Right atrium auricular region (tissue), 2 donors: ENCODE measurements around the gene ZDHHC19. TPM values are rescaled to one million over a fixed set of nuclear protein-coding genes. Genes with fewer than 3 reads are reported as not detected.

Source experiments
- DNase-seq: peaks from one replicate; pipeline ENCODE4 v3.0.0-alpha.2; 2019; ENCODE audit warnings: low spot score
- H3K27ac ChIP-seq, 2 donors: fragments of 200-600 bp; sonication (generic); 1 replicate in 1 of 2; 2 replicates in 1 of 2; pipeline ENCODE4 v1.5.1; 2016 to 2019
- H3K27me3 ChIP-seq, 2 donors: fragments of 200-600 bp; sonication (generic); one replicate each; pipeline versions ENCODE4 v1.5.1 to v1.6.0; 2017 to 2019
- H3K36me3 ChIP-seq: fragments of 200-600 bp; sonication (generic); one replicate; pipeline ENCODE4 v1.5.1; 2016
- H3K4me1 ChIP-seq, 2 donors: fragments of 200-600 bp; sonication (generic); one replicate each; pipeline versions ENCODE4 v1.5.1 to v1.6.0; 2017 to 2019
- H3K4me3 ChIP-seq, 2 donors: fragments of 200-600 bp; sonication (generic); 1 replicate in 1 of 2; 2 replicates in 1 of 2; pipeline ENCODE4 v1.5.1; 2017 to 2019; ENCODE audit warnings: mild to moderate bottlenecking in 1 of 2, moderate library complexity in 1 of 2
- H3K9me3 ChIP-seq, 2 donors: fragments of 200-600 bp; sonication (generic); one replicate each; pipeline ENCODE4 v1.5.1; 2019
- total RNA-seq, 2 donors: library from RNA; depleted of rRNA; stranded (reverse); fragments of >200 nt; gene quantifications; one replicate each; pipeline ENCODE4 v1.1.0, GENCODE V29; 2016
- TF ChIP-seq, protein P1 (sequence below), 2 donors: fragments of 200-600 bp; sonication (generic); IDR thresholded peaks; one replicate each; pipeline ENCODE4 v1.5.1; 2019; ENCODE audit warnings: antibody characterized with exemption in 2 of 2

Gene ZDHHC19
- total RNA-seq, 2 donors from 2014 or later, result not detected

DNA sequence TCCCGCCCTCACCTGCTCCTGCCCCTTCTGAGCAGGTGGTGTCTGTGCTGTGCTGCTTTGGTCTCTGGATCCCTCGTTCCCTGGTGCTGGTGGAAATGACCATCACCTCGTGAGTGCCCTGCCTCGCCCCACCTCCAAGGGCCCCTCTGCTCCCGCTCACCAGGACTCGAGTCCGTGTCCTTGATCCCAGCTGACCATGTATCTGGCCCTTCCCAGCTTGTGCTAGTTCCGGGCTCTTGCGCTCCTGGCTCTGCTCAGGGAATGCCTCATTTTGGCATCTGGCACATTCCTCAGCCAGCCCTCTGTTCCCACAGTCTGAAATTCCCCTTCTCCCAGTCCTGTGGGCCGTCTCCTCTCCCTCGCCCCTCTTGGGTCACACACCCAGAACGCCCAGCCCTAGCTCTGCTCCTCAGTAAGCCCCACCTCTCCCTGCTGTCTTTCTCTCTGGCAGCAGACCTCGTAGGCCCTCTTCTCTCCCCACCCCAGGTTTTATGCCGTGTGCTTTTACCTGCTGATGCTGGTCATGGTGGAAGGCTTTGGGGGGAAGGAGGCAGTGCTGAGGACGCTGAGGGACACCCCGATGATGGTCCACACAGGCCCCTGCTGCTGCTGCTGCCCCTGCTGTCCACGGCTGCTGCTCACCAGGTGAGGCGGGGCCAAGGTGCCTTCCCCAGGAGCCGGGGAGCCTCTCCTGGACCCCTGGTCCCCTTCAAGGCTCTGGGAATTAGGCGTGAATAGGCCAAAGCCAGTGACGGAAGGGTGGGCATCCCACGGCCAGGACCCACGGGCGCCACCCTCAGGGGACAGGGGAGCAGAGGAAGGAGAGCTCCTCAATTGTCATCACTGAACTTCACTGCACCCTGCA, 16.7 kb upstream of the ZDHHC19 start:
- no peak overlapping the region for H3K27ac ChIP-seq
- TF ChIP-seq, protein P1, sequence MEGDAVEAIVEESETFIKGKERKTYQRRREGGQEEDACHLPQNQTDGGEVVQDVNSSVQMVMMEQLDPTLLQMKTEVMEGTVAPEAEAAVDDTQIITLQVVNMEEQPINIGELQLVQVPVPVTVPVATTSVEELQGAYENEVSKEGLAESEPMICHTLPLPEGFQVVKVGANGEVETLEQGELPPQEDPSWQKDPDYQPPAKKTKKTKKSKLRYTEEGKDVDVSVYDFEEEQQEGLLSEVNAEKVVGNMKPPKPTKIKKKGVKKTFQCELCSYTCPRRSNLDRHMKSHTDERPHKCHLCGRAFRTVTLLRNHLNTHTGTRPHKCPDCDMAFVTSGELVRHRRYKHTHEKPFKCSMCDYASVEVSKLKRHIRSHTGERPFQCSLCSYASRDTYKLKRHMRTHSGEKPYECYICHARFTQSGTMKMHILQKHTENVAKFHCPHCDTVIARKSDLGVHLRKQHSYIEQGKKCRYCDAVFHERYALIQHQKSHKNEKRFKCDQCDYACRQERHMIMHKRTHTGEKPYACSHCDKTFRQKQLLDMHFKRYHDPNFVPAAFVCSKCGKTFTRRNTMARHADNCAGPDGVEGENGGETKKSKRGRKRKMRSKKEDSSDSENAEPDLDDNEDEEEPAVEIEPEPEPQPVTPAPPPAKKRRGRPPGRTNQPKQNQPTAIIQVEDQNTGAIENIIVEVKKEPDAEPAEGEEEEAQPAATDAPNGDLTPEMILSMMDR (IDR thresholded peaks at IDR 0.05), result no peak
- H3K9me3 ChIP-seq, result no peaks in the 10 kb centered on the region
- H3K4me3 ChIP-seq, result no peak overlapping the region
- no peak for DNase-seq
- H3K36me3 ChIP-seq, result no peaks in the 10 kb centered on the region
- H3K4me1 ChIP-seq, result peaks cover 0 to 12% of the 10 kb centered on the region in 2 donors
- H3K27me3 ChIP-seq, result no peaks in the 10 kb centered on the region

DNA sequence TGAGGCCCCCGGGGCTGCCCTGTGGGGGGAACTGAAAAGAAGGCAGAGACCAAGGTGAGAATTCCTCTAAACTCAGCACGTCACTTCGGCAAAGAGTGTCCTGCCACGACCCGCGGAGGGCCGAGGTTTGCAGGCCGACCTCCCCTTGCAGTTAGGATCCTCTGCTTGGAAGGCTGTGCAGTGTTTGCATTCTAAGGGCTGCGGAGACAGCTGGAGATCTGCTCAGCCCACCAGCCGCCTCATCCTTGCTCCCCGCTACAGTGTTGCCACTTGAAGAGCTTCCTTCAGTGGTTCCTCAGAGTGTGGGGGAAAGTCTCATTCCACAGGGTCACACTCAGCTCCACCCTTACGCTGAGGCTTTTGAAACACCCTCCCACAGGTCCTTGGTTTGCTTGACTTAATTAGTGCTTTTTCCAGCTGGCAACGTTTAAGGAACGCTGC, 15.9 kb upstream of the ZDHHC19 start:
- TF ChIP-seq, protein P1 (IDR thresholded peaks at IDR 0.05), result no peak
- H3K27me3 ChIP-seq, result no peaks in the 10 kb centered on the region
- H3K9me3 ChIP-seq, result no peaks in the 10 kb centered on the region
- H3K27ac ChIP-seq, result no peak overlapping the region
- H3K4me1 ChIP-seq, result peaks cover 0 to 12% of the 10 kb centered on the region in 2 donors
- H3K4me3 ChIP-seq, result no peak overlapping the region
- no peaks in the 10 kb centered on the region for H3K36me3 ChIP-seq
- no peak for DNase-seq

DNA sequence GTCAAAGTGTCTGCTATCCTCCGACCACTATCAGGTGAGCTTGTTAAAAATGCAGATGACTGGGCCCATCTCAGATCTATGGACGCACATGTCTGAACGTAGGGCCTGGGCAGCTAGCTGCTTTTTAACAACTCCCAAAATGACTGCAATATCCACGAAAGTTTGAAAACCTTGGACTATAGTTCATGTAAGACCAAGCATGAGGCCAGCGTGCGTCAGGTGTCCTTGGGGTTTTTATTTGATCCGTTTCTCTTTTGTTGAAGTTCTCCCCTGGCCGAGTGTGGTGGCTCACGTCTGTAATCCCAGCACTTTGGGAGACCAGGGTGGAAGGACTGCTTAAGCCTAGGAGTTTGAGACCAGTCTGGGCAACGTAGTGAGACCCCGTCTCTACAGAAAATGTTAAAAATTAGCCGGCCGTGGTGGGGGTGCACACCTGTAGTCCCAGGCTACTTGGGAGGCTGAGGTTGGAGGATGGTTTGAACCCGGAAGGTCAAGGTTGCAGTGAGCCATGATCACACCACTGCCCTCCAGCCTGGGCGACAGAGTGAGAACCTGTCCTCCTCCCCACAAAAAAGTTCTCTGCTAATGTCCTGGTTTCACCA, 14.7 kb upstream of the ZDHHC19 start:
- no peaks in the 10 kb centered on the region for H3K9me3 ChIP-seq
- TF ChIP-seq, protein P1 (IDR thresholded peaks at IDR 0.05), result no peak
- H3K4me1 ChIP-seq, result peaks cover 0 to 12% of the 10 kb centered on the region in 2 donors
- no peaks in the 10 kb centered on the region for H3K36me3 ChIP-seq
- H3K4me3 ChIP-seq, result no peak overlapping the region
- H3K27ac ChIP-seq, result no peak overlapping the region
- no peak for DNase-seq
- H3K27me3 ChIP-seq, result no peaks in the 10 kb centered on the region

DNA sequence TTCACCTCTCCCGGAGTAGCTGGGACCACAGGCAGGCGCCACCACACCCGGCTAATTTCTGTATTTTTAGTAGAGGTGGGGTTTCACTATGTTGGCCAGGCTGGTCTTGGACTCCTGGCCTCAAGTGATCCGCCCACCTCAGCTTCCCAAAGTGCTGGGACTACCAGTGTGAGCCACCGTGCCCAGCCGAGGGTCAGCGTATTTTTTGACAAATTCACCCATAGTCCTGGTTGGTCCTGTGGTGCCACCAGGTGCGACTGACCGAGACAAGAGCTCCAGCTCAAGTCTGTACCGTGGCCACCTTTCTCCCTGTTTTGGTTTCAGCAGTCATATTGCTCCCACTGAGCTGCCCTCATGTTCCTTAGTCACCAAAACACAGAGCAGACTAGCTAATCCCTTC, 13.9 kb upstream of the ZDHHC19 start:
- H3K4me1 ChIP-seq, result peaks cover 0 to 13% of the 10 kb centered on the region in 2 donors
- no peaks in the 10 kb centered on the region for H3K9me3 ChIP-seq
- H3K36me3 ChIP-seq, result no peaks in the 10 kb centered on the region
- no peaks in the 10 kb centered on the region for H3K27me3 ChIP-seq
- TF ChIP-seq, protein P1 (IDR thresholded peaks at IDR 0.05), result no peak
- DNase-seq, result no peak
- no peak overlapping the region for H3K4me3 ChIP-seq
- H3K27ac ChIP-seq, result no peak overlapping the region

DNA sequence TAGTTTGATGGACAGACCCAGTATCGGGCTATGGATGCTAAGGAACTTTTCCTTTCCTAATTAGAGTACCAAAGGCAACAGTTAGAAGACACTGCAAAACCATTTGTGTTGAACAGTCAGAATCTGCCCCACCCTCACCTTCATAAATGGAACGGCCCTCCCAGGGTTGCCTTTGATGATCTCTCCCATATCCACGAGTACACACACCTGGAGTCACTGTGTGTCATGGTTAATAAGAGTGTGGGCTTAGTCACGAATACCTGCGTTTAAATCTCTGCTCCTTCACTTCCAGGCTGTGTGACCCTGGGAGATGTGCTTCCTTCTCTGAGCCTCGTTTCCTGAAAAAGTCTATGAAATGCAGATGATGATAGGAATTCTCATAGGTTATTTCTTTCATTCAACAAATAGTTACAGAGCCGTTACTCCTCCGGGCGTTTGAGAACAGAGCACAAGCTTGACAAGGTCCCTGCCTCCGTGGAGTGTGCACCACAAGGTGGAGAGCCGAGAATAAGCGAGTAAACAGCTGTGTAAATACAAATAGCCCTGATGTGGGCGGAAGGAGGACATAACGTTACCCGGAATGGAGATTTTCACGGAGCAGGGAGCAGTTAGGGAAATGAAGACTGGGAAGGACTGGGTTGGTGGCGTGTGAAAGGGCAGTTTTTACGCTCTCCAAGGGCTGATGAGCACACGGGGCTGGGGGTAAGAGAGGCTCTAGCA, 11.8 kb upstream of the ZDHHC19 start:
- H3K4me1 ChIP-seq, result peaks cover 0 to 18% of the 10 kb centered on the region in 2 donors
- TF ChIP-seq, protein P1 (IDR thresholded peaks at IDR 0.05), result no peak
- H3K36me3 ChIP-seq, result no peaks in the 10 kb centered on the region
- H3K27ac ChIP-seq, result no peak overlapping the region
- H3K4me3 ChIP-seq, result no peak overlapping the region
- H3K27me3 ChIP-seq, result no peaks in the 10 kb centered on the region
- DNase-seq, result no peak
- no peaks in the 10 kb centered on the region for H3K9me3 ChIP-seq
